ENCODE measurements around the gene MGAT5.

Gene MGAT5

DNA sequence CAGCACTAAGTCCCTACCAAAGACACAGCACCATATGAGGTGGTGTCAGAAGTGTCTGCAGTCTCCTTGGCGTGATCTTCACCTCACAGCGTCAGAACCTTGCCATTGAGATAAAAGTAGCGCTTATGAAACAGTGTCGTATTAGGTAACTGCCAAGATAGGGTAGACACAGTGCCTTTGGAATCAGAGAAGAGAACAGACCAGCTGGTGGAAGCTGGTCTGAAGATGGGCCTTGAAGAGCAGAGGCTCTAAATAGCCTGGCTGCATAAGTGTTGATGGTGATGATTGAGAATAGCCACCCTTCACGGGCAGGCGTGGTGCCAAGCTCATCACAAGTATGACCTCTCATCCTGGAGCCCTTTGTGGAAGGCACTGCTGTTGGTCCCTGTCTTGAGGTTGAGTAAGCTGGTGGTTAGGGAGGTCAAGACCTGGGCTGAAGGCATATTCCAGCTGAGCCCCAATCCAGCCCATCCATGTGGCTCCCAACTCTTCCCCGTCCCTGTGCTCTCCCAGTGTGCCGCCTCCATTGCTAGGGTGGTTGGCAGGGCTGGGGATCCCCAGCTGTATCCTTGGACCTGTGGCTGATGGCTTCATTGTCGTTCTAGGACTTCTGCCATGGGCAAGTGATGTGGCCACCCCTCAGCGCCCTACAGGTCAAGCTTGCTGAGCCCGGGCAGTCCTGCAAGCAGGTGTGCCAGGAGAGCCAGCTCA is 187.4 kb downstream of the MGAT5 start:
- no peak overlapping the region for H3K4me3 ChIP-seq (ENCODE audit: low read length)
- TF ChIP-seq ZNF274 (IDR thresholded peaks at IDR 0.05; ENCODE audit: low read depth, low read length), result no peak

DNA sequence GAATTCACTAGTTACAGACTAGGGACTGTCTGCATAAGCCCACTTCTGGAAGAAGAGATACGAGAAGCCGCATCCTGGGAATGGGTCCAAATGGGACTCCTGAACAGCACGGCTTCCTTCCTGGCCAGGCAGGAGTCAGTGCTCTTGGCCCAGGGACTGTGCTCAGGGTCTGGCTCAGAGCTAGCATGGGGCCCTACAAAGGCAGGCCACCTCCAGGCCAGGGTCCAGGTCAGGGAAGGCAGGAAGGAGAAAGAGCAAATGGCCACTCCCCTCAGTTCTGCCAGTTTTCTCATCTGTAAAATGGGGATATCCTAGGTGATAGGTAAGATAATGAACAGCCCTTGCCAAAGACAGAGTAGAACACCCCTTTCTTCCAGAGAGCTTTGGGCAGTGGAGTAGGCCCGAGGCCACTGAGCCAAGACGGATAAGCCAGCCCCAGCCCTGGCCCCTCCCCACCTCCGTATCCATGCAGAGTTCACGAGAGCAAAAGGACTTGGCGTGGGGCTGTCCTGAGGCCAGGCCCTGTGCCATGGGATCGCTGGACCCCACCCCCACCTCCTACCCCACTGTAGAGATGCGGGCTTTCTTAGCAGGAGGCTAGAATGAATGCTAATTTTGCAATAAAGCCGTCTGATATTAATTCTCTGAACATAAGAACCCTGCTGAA is 190.1 kb downstream of the MGAT5 start:
- H3K4me3 ChIP-seq (ENCODE audit: low read length), result no peak overlapping the region
- no peak for TF ChIP-seq ZNF274 (IDR thresholded peaks at IDR 0.05; ENCODE audit: low read depth, low read length)

DNA sequence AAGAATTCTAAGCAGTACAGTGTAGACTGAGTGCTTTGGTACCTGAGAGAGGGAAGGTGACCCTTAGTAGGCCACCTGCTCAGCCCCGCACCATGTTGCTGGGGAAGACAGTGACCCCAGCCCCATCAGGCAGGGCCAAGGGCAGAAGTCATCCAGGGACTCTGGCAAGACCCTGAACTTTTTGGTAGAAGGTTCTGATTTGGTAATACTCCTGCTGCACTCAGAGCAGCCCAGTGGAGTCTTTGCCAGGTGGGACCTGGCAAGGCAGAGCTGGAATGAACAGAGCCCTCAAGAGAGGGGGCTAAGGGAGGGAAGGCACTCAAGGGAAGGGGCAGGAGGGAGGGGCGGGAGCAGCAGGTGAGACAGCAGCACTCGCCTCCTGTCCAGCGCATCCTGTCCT is 191.2 kb downstream of the MGAT5 start:
- TF ChIP-seq ZNF274 (IDR thresholded peaks at IDR 0.05; ENCODE audit: low read depth, low read length), result no peak
- H3K4me3 ChIP-seq (ENCODE audit: low read length), result no peak overlapping the region

DNA sequence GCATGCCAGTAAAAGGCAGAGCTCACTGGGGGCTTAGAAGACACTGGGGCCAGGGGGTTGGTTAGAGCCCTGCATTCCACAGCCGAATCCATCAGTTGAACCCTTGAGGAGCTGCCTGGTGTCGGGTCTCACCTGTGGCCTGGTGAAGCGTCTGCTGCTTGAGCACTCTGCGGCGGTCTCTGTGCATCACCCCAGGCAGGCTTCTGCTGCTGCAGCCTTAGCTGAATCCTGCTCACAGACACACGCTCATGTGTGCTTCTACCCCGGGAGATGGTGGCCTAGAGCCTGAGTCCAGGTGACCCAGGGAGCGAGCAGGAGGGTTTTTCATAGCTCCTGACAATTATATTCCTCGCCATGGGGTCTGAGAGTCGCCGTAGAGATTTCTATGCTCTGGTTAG is 192.1 kb downstream of the MGAT5 start:
- no peak for TF ChIP-seq ZNF274 (IDR thresholded peaks at IDR 0.05; ENCODE audit: low read depth, low read length)
- H3K4me3 ChIP-seq (ENCODE audit: low read length), result no peak overlapping the region

DNA sequence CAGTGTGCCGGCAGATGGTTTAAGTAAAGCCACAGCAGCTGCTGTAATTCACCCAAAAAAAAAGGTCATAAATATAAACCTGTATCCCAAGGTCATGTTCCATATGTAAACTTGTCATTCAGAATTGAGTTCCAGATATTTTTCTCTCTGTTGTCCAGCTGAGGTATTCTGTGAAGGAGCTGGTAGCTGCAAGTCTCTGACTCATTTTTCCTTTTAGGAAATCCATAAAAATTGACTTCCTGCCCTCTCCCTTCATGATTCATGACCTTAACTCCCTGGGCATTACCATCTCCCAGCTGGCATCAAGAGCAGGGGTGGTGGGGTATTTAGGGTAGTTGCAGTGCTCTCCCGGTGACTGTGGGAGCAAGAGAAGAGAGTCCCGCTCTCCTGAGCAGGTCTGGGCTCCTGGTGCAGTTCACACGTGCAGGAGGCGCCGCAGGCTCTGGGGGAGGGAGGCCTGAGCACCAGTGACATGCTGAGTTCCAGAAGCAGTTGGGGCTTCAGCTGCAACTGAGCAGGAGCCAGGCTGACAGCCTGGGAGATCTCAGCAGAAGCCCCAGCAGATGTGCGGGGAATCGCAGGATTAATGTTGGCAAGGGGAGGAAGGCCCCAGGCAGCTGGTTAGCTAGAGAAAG is 192.6 kb downstream of the MGAT5 start:
- H3K4me3 ChIP-seq (ENCODE audit: low read length), result no peak overlapping the region
- no peak for TF ChIP-seq ZNF274 (IDR thresholded peaks at IDR 0.05; ENCODE audit: low read depth, low read length)

DNA sequence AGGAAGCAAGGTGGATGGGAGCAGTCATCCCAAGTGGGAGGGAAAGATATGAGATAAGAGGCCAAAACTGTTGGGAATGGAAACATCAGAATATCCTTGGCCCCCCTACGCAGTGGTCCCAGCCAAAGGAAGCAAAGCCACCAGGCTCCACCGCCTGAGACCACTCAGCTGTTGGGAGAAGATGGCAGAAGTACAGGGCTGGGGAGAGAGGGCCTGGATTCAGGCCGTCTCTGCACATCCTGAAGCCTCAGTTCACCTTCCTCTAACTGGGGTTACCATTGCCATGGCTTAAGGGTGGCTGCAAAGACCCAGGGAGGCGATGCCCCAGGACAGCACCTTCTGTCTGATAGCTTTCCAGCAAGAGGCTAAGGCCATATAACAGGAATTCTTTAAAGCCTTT is 193.8 kb downstream of the MGAT5 start:
- TF ChIP-seq ZNF274 (IDR thresholded peaks at IDR 0.05; ENCODE audit: low read depth, low read length), result no peak
- no peak overlapping the region for H3K4me3 ChIP-seq (ENCODE audit: low read length)

DNA sequence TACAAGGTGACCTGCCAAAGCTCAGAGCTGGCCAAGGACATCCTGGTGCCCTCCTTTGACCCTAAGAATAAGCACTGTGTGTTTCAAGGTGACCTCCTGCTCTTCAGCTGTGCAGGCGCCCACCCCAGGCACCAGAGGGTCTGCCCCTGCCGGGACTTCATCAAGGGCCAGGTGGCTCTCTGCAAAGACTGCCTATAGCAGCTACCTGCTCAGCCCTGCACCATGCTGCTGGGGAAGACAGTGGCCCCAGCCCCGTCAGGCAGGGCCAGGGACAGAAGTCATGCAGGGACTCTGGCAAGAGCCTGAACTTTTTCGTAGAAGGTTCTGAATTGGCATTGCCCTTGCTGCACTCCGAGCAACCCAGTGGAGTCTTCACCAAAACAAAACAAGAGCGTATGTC is 194.8 kb downstream of the MGAT5 start:
- TF ChIP-seq ZNF274 (IDR thresholded peaks at IDR 0.05; ENCODE audit: low read depth, low read length), result no peak
- no peak overlapping the region for H3K4me3 ChIP-seq (ENCODE audit: low read length)

DNA sequence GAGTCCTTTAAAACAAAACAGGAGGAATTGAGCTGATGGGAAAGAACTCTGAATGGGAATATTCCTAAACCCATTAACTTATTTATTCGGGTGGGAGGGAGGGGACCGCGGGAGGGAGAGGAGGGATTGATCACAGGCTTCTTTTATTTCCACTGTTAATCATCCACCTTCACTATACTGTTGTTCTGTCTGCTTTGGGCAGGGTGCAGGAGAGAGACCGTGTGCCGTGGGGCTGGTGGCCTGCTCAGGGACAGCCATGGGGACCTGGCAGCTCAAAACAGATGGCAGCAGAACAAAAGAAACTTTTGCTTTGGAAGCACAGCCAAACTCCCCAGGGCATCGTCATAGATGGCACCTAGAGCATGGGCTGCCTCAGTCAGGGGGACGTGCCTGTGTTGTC is 195.3 kb downstream of the MGAT5 start:
- TF ChIP-seq ZNF274 (IDR thresholded peaks at IDR 0.05; ENCODE audit: low read depth, low read length), result no peak
- H3K4me3 ChIP-seq (ENCODE audit: low read length), result no peak overlapping the region

DNA sequence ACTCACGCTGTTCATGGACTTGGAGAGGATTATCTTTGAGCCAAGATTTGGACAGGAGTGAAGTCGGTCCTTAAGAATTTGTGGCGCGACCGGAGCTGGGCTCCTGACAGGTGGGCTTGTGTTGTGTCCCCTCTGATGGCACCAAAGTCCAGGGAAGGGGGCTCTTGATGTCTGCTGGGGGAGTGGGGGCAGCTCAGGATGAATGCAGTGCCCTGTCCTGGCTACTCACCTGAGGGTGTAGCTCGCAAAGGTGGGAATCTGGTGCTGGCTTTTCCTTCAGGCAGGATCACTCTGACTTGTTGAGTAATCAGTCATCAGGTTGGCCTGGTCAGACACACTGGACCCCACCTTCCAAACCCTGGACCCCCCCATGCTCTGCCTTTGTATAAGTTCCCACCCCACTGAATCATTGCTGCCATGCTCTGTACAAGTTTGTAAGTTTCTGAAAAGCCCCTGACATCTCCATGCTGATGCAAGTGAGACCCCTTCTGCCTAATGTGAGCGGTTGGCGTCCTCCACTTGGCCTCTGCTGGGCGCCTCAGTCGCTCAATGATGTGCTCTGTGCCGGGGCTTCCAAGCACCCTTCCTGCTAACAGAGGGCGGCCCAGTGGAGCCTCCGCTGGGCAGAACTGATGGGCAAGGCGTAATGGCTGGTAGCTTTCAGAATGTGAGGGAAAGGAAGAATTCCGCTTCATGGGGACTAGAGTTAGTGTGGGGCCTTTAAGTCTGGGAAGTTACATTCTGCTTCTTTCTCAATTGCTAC is 196.1 kb downstream of the MGAT5 start:
- no peak overlapping the region for H3K4me3 ChIP-seq (ENCODE audit: low read length)
- TF ChIP-seq ZNF274 (IDR thresholded peaks at IDR 0.05; ENCODE audit: low read depth, low read length), result no peak

DNA sequence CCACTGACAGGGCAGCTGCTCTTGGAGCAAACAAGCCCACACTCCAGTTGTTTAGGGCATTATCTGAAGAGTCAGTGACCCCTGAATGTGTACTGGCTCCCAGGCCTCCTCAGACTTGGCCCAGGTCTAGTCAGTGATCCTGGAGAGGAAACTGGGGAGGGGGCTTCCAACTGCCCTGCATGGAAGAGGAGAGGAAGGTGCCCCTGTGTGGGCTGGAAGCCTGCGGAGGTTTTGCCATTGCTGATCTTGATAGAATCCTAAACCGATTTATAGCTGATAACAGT is 197.4 kb downstream of the MGAT5 start:
- H3K4me3 ChIP-seq (ENCODE audit: low read length), result no peak overlapping the region
- TF ChIP-seq ZNF274 (IDR thresholded peaks at IDR 0.05; ENCODE audit: low read depth, low read length), result no peak

DNA sequence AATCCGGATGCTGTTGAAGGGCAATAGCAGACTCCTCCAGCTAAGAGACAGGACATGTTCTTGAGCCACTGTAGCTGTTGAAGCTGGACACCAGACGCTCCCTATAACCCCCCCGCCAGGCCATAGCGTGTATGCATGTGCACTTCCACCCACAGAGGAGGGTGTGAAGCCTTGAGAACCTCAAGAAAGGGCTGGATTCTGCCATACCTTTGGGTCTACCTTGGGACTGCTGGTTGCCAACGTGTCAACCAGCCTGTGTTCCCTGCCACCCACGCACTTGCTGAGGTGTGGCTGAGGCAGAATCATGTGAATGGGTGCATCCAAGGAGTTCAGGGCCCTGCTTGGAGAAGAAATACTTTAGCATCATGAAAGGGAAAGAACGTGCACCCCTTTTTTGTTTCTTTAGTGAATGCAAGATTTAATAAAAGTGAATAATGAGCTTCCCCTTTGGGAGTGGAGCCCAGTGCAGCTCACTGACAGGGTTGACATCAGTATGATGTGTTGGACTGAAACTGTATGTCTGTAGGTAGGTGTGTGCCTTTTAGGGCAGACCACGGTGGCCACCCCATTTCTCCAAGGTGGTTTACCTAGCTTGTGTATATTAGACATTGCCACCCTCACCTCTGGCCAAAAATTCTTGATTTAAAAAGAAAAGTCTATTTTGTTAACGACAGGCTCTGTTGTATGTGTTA is 198.3 kb downstream of the MGAT5 start:
- TF ChIP-seq ZNF274 (IDR thresholded peaks at IDR 0.05; ENCODE audit: low read depth, low read length), result no peak
- no peak overlapping the region for H3K4me3 ChIP-seq (ENCODE audit: low read length)

DNA sequence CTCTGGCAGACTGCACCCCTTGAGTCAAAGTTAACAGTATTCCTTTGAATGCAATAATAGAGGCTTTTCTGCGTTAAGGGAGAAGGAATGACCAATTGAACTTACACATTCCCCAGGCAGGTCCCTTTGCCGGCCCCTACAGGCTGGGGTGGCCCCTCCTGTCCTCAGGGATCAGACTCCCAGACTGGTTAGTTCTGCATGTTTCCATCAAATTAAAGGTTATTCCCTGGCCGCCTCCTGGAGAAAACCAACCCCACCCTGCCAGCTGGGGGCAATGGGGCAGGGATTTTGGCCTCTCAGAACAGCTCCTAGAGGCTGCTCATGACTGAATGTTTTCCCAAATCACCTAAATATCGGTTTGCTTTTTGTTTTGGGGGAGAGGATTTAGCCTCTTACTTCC is 199.6 kb downstream of the MGAT5 start:
- no peak overlapping the region for H3K4me3 ChIP-seq (ENCODE audit: low read length)
- TF ChIP-seq ZNF274 (IDR thresholded peaks at IDR 0.05; ENCODE audit: low read depth, low read length), result no peak

DNA sequence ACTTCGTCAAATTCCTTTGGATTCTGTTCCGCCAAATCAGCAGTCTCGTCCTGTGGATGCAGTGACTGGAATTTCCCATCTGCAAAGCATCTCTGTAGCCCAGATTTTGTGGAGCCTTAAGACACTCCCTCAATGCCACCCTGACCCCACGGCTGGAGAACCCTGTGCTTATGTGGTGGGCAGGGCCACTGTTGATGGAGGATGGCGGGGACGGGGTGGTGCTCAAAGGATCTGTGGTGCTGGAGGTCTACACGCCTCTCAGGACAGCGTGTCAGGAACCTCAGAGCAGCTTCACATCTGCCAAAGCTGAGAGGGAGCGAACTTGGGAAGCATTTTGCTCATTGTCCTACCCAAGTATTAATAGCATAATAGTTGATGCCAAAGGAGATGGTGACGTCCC is 200.1 kb downstream of the MGAT5 start:
- H3K4me3 ChIP-seq (ENCODE audit: low read length), result no peak overlapping the region
- TF ChIP-seq ZNF274 (IDR thresholded peaks at IDR 0.05; ENCODE audit: low read depth, low read length), result no peak

DNA sequence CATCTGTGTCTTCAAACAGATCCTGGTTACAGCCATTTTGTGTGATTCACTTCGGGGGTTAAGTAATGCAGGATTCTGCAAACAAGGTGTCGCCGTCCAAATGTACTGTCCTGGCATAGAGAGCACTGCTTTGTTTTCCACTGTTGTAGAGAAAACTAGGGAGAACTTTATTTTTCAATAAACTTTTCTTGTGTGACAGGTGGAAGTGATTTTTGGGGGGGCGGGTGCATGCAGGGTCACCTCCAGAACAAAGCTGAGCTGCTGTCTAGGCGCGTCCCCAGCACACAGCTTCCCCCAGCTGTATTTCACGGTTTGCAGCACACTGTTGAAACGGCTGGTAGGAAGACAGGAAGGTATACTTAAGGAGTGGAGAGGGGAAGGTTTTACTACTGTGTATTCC is 200.6 kb downstream of the MGAT5 start:
- no peak overlapping the region for H3K4me3 ChIP-seq (ENCODE audit: low read length)
- no peak for TF ChIP-seq ZNF274 (IDR thresholded peaks at IDR 0.05; ENCODE audit: low read depth, low read length)

Measured in GM08714 (cell line).